ENCODE data around the gene S100A1. TPM values are rescaled to one million over a fixed set of nuclear protein-coding genes. Genes with fewer than 3 reads are reported as not detected.

S100A1 gene
- total RNA-seq, 1 donor from 2014 or later: not detected

DNA sequence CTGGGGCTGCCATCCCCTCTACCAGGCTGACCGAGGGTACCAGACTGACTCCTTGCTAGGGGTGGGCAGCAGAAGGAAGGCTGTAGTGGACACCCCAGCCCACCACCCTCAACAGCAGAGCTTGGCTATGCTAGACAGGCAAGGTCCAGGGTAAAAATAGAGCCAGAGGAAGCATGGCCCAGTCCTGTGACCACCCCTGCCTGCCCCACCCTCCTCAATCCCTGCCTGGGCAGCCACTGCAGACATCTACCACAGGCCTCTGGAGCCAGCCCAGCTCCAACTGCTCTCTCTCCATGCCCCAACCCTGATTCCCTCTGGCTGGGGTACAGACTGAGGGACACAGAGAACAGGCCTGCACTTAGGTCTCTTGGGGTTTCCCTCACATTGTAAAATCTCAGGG, 1.7 kb downstream of the S100A1 start:
- Mint-ChIP-seq H3K36me3 (ENCODE audit: unreplicated experiment) (peaks cover 4% of the 10 kb centered on the region), H3K4me3 (ENCODE audit: unreplicated experiment) (no peak overlapping the region), H3K27me3 (ENCODE audit: unreplicated experiment) (no peaks in the 10 kb centered on the region), H3K4me1 (ENCODE audit: unreplicated experiment) (peaks cover 75% of the 10 kb centered on the region), H3K9me3 (ENCODE audit: unreplicated experiment) (no peaks in the 10 kb centered on the region), H3K27ac (ENCODE audit: unreplicated experiment) (peak overlapping the region; percentile 64)
- TF ChIP-seq, protein P1, sequence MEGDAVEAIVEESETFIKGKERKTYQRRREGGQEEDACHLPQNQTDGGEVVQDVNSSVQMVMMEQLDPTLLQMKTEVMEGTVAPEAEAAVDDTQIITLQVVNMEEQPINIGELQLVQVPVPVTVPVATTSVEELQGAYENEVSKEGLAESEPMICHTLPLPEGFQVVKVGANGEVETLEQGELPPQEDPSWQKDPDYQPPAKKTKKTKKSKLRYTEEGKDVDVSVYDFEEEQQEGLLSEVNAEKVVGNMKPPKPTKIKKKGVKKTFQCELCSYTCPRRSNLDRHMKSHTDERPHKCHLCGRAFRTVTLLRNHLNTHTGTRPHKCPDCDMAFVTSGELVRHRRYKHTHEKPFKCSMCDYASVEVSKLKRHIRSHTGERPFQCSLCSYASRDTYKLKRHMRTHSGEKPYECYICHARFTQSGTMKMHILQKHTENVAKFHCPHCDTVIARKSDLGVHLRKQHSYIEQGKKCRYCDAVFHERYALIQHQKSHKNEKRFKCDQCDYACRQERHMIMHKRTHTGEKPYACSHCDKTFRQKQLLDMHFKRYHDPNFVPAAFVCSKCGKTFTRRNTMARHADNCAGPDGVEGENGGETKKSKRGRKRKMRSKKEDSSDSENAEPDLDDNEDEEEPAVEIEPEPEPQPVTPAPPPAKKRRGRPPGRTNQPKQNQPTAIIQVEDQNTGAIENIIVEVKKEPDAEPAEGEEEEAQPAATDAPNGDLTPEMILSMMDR (IDR thresholded peaks at IDR 0.05): no peak
- no peak for DNase-seq (ENCODE audit: extremely low spot score, unreplicated experiment)

DNA sequence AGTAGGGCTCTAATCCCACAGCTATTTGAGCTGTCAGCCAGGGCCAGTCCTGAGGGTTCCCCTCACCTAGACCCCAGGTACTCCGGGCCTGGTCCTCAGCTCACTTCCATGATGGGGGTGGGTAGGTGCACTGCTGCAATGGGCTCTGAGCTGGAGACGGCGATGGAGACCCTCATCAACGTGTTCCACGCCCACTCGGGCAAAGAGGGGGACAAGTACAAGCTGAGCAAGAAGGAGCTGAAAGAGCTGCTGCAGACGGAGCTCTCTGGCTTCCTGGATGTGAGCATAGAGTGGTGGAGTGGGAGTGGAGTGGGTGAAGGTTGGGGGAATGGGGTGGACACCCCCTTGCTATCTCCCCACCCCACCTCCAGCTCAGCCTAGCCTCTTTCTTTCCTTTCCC, 2.1 kb downstream of the S100A1 start:
- Mint-ChIP-seq H3K4me1 (ENCODE audit: unreplicated experiment) (peaks cover 72% of the 10 kb centered on the region), H3K27ac (ENCODE audit: unreplicated experiment) (peak overlapping the region; percentile 63), H3K4me3 (ENCODE audit: unreplicated experiment) (no peak overlapping the region), H3K9me3 (ENCODE audit: unreplicated experiment) (no peaks in the 10 kb centered on the region), H3K36me3 (ENCODE audit: unreplicated experiment) (peaks cover 5% of the 10 kb centered on the region), H3K27me3 (ENCODE audit: unreplicated experiment) (no peaks in the 10 kb centered on the region)
- no peak for DNase-seq (ENCODE audit: extremely low spot score, unreplicated experiment)
- TF ChIP-seq, protein P1 (IDR thresholded peaks at IDR 0.05): no peak

DNA sequence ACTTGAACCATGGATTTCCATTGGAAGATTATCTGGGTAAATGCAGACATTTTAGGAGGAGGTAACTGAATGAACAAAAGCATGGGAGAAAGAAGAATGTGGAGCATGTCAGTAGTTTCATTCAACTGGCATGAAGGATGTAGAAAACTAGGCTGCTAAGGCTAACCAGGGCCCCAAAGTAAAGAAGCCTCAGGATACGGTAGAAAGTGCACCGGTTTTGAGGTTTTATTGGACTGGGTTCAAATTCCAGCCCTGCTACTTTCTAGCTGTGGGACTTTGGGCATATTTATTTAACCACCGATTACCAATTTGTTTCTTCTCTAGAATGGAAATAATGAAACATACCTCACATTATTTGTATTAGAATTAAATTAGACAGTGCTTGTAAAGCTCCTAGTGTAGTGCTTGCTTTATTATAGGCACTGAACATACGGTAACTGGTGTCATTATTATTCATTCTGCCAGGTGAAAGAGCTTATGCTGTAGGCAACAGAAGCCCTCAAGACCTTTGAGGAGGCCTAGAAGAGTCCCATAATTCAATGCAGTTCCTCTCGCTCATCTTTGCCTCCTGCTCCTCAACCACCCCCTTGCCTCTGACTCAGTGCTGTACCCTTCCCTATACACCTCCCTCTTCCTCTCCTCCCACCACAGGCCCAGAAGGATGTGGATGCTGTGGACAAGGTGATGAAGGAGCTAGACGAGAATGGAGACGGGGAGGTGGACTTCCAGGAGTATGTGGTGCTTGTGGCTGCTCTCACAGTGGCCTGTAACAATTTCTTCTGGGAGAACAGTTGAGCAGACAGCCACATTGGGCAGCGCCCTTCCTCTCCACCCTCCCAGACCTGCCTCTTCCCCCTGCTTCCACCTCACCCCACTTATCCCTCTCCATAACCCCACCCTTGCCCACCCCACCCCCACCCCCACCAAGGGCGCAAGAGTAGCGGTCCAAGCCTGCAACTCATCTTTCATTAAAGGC, 3.1 kb downstream of the S100A1 start:
- H3K4me3 Mint-ChIP-seq (ENCODE audit: unreplicated experiment): no peak overlapping the region
- H3K4me1 Mint-ChIP-seq (ENCODE audit: unreplicated experiment): peaks cover 69% of the 10 kb centered on the region
- peak overlapping the region; percentile 28 for H3K27ac Mint-ChIP-seq (ENCODE audit: unreplicated experiment)

DNA sequence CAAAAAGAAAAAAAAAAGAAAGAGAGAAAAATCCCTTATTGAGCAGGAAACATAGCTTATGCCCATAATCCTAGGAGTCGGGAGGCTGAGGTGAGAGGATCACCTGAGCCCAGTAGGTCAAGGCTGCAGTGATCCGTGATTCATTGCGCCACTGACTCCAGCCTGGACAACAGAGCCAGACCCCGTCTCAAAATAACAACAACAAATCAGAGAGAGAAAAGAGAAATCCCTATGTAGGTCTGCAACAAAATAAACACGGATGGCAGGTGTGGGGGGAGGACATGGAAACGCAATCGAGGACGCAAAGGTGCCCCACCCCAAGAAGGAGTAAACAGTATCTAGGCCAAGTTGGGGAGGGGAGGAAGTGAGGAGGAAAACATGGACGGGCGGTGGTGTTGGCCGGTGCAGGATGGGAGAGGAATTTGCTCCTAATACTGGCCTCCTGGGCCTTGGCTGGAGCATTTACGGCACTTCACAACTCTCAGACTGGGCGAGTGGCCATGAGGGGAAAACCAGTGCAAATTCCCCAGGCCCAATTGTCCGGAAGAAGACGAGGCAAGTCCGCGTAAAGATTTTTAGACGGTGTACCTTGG, 5.0 kb downstream of the S100A1 start:
- H3K4me3 Mint-ChIP-seq (ENCODE audit: unreplicated experiment): no peak overlapping the region
- no peaks in the 10 kb centered on the region for H3K27me3 Mint-ChIP-seq (ENCODE audit: unreplicated experiment)

More for the DNA sequence above, 3.1 kb downstream of the S100A1 start:
- Mint-ChIP-seq H3K27me3 (ENCODE audit: unreplicated experiment) (no peaks in the 10 kb centered on the region), H3K36me3 (ENCODE audit: unreplicated experiment) (peaks cover 5% of the 10 kb centered on the region), H3K9me3 (ENCODE audit: unreplicated experiment) (no peaks in the 10 kb centered on the region)
- DNase-seq (ENCODE audit: extremely low spot score, unreplicated experiment): no peak
- TF ChIP-seq, protein P1 (IDR thresholded peaks at IDR 0.05): no peak

More for the DNA sequence above, 5.0 kb downstream of the S100A1 start:
- H3K9me3 Mint-ChIP-seq (ENCODE audit: unreplicated experiment): no peaks in the 10 kb centered on the region
- peaks cover 21% of the 10 kb centered on the region for H3K36me3 Mint-ChIP-seq (ENCODE audit: unreplicated experiment)
- DNase-seq (ENCODE audit: extremely low spot score, unreplicated experiment): no peak
- TF ChIP-seq, protein P1 (IDR thresholded peaks at IDR 0.05): no peak
- peaks cover 57% of the 10 kb centered on the region for H3K4me1 Mint-ChIP-seq (ENCODE audit: unreplicated experiment)
- peak overlapping the region; percentile 99 for H3K27ac Mint-ChIP-seq (ENCODE audit: unreplicated experiment)
